BJ (cell line): ENCODE results near the gene SMARCA1. TPM values are rescaled to one million over a fixed set of nuclear protein-coding genes. Genes with fewer than 3 reads are reported as not detected.

Source experiments
- CTCF ChIA-PET: fragments of 350-600 bp; formaldehyde crosslinking; extraction: SDS; loops from one replicate; lab custom pipeline; 2021; ENCODE audit warnings: antibody characterized with exemption, inconsistent platforms; lab: Yijun Ruan, JAX
- POLR2A ChIA-PET: fragments of 300-600 bp; sonication (Branson Sonifier 250); formaldehyde crosslinking; extraction: SDS; loops from one replicate; lab custom pipeline; 2021; ENCODE audit warnings: antibody characterized with exemption; lab: Charles Lee
- DNase-seq: peaks from one replicate; pipeline ENCODE4 v3.0.0-alpha.2; 2011; ENCODE audit warnings: low read depth
- H3K27me3 ChIP-seq: 2 replicates; pipeline ENCODE4 v1.6.0; 2011; ENCODE audit warnings: low read length; ENCODE audit not compliant: control insufficient read depth, insufficient read depth
- H3K36me3 ChIP-seq: 2 replicates; pipeline ENCODE4 v1.5.1; 2011; ENCODE audit warnings: low read length; ENCODE audit not compliant: control insufficient read depth, insufficient read depth
- H3K4me3 ChIP-seq: 2 replicates; pipeline ENCODE4 v1.5.1; 2011; ENCODE audit warnings: low read depth, mild to moderate bottlenecking, control low read depth, low read length
- CTCF ChIP-seq: IDR thresholded peaks from 2 replicates; pipeline ENCODE4 v1.5.1; 2011; ENCODE audit warnings: low read depth, mild to moderate bottlenecking, control low read depth, inconsistent platforms, low read length, moderate library complexity; ENCODE audit not compliant: insufficient read depth
- polyA plus RNA-seq: library from polyadenylated mRNA; depleted of rRNA; stranded (reverse); fragments of >200 nt; gene quantifications from 2 replicates; pipeline ENCODE4 v1.2.3, GENCODE V29; 2011

Gene SMARCA1
- polyA plus RNA-seq, 1 experiment = 13.9 TPM

GRCh38 chrX:129544780-129545179, 21.5 kb upstream of the SMARCA1 start:
- no peaks in the 10 kb centered on the region for H3K27me3 ChIP-seq
- ChIA-PET CTCF (no interaction called here), POLR2A (no interaction called here)
- no peak for DNase-seq
- H3K36me3 ChIP-seq = no peaks in the 10 kb centered on the region
- TF ChIP-seq CTCF = no peak
- no peak overlapping the region for H3K4me3 ChIP-seq

- no peaks in the 10 kb centered on the region for H3K36me3 ChIP-seq
- CTCF ChIA-PET = interaction anchor here (0.6 to 1.0 kb wide), 4 partner anchors 9 to 23 kb away, joined by 3 to 4 read pairs (median 4); no protein-coding TSS in a partner anchor
- POLR2A ChIA-PET = no interaction called here
- H3K27me3 ChIP-seq = no peaks in the 10 kb centered on the region
- peak overlapping the region; percentile 67 for H3K4me3 ChIP-seq
- DNase-seq = no peak
- no peak for TF ChIP-seq CTCF
These were observed 17.5 kb upstream of the SMARCA1 start for GRCh38 chrX:129540722-129541184.

GRCh38 chrX:129540068-129540653, 16.9 kb upstream of the SMARCA1 start, which contains the start of gene OCRL:
Gene OCRL (plus strand): TSS chrX:129540259. CDS start chrX:129540440, 181 bp downstream.
- DNase-seq = no peak
- peak within 1 kb of the TSS; percentile 67 for H3K4me3 ChIP-seq
- H3K36me3 ChIP-seq = no peaks in the 10 kb centered on the region
- no peaks in the 10 kb centered on the region for H3K27me3 ChIP-seq
- TF ChIP-seq CTCF = peak; percentile 78
- POLR2A ChIA-PET = interaction anchor here (0.6 kb wide), 1 partner anchor 30 kb away, joined by 6 read pairs; no protein-coding TSS in a partner anchor
- CTCF ChIA-PET = interaction anchor here (0.6 to 1.0 kb wide), 4 partner anchors 9 to 22 kb away, joined by 3 to 4 read pairs (median 4); no protein-coding TSS in a partner anchor

- no peak for TF ChIP-seq CTCF
- no peak for DNase-seq
- POLR2A ChIA-PET = no interaction called here
- CTCF ChIA-PET = no interaction called here
- H3K36me3 ChIP-seq = no peaks in the 10 kb centered on the region
- H3K4me3 ChIP-seq = no peak overlapping the region
- no peaks in the 10 kb centered on the region for H3K27me3 ChIP-seq
These were observed 11.7 kb upstream of the SMARCA1 start for GRCh38 chrX:129534816-129535578.

- no peak for DNase-seq
- Histone ChIP-seq H3K36me3 (no peaks in the 10 kb centered on the region), H3K4me3 (no peak overlapping the region), H3K27me3 (no peaks in the 10 kb centered on the region)
- POLR2A ChIA-PET = interaction anchor here (0.7 kb wide), 1 partner anchor 16 kb away, joined by 3 read pairs; no protein-coding TSS in a partner anchor
- CTCF ChIA-PET = interaction anchor here (0.8 kb wide), 1 partner anchor 9 kb away, joined by 3 read pairs; the partner anchor contains the start of gene OCRL
- no peak for TF ChIP-seq CTCF
These were observed 7.8 kb upstream of the SMARCA1 start for GRCh38 chrX:129531132-129531531.
